Measurements from ENCODE around the gene NRK. TPM values are rescaled to one million over a fixed set of nuclear protein-coding genes. Genes with fewer than 3 reads are reported as not detected.

The NRK gene
- total and polyA plus RNA-seq, 9 of the 15 experiments (the other 6 are each of a cell fraction or from before 2014, with no cell fraction given): 0.07 TPM; not detected in 8

DNA sequence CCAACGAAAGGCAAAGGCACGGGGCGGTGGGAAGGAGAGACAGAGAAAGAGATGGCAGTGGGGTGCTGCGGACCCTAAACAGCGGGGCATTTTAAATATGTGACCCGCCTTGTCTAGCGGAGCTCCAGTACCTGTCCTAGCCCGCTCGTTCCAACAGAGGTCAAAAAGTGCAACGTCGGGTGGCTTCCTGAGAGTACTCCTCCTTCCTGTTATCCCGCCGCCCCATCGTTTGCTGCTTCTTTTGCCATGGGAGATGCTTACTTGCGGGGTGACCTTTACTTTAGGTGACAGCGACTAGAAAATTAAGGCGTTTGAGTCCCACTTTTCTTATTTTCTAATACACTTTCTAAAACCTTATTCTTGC is 735 bp downstream of the NRK start:
- no peaks in the 10 kb centered on the region for H3K4me1 ChIP-seq (replicated peaks in 1 of 2; ENCODE audit: control insufficient read depth in 2 of 2, insufficient read depth in 2 of 2, low read length in 2 of 2)
- no peaks in the 10 kb centered on the region for H3K27me3 ChIP-seq (ENCODE audit: control insufficient read depth in 2 of 2, insufficient read depth in 2 of 2, low read length in 2 of 2)
- BruUV-seq (replicated peaks): no TSS peak
- in situ Hi-C loops (cut with MboI) (no loop called here), intact Hi-C loops (cut with micrococcal nuclease) (no loop called here)
- FAIRE-seq (no peak), DNase-seq (ENCODE audit: extremely low read depth in 1 of 4, low spot score in 3 of 4) (no peak), ATAC-seq (no peak)
- H3K4me2 ChIP-seq (ENCODE audit: insufficient read depth, low read length): no peak overlapping the region
- no peak for TF ChIP-seq ARID2 (IDR thresholded peaks at IDR 0.05)
- no peak for TF ChIP-seq ZNF134 (CRISPR knock-in tag; conservative IDR thresholded peaks at IDR 0.05)
- TF ChIP-seq ZNF384 (IDR thresholded peaks at IDR 0.05; ENCODE audit: low read depth, low read length): no peak
- TF ChIP-seq FOXM1 (IDR thresholded peaks at IDR 0.05; ENCODE audit: low read depth): no peak
- no peak for TF ChIP-seq FOXM1 (CRISPR knock-in tag; IDR thresholded peaks at IDR 0.05; ENCODE audit: low read depth)
- TF ChIP-seq SPI1 (IDR thresholded peaks at IDR 0.05; ENCODE audit: borderline replicate concordance, low read depth, low read length): no peak
- TF ChIP-seq ZNF174 (CRISPR knock-in tag; IDR thresholded peaks at IDR 0.05): no peak
- no peak for TF ChIP-seq CXXC5 (CRISPR knock-in tag; IDR thresholded peaks at IDR 0.05)
- TF ChIP-seq SMARCE1 (IDR thresholded peaks at IDR 0.05): no peak
- no peak for TF ChIP-seq EHMT2 (IDR thresholded peaks at IDR 0.05)
- TF ChIP-seq FOXP1 (CRISPR knock-in tag; IDR thresholded peaks at IDR 0.05): no peak
- no peak for TF ChIP-seq HNRNPLL (IDR thresholded peaks at IDR 0.05; ENCODE audit: low read depth, low read length, poor library complexity, severe bottlenecking)
- TF ChIP-seq ADNP (tag; IDR thresholded peaks at IDR 0.05): no peak
- TF ChIP-seq, protein P1, sequence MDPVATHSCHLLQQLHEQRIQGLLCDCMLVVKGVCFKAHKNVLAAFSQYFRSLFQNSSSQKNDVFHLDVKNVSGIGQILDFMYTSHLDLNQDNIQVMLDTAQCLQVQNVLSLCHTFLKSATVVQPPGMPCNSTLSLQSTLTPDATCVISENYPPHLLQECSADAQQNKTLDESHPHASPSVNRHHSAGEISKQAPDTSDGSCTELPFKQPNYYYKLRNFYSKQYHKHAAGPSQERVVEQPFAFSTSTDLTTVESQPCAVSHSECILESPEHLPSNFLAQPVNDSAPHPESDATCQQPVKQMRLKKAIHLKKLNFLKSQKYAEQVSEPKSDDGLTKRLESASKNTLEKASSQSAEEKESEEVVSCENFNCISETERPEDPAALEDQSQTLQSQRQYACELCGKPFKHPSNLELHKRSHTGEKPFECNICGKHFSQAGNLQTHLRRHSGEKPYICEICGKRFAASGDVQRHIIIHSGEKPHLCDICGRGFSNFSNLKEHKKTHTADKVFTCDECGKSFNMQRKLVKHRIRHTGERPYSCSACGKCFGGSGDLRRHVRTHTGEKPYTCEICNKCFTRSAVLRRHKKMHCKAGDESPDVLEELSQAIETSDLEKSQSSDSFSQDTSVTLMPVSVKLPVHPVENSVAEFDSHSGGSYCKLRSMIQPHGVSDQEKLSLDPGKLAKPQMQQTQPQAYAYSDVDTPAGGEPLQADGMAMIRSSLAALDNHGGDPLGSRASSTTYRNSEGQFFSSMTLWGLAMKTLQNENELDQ (CRISPR knock-in tag; IDR thresholded peaks at IDR 0.05; ENCODE audit: borderline replicate concordance): no peak
- no peak for TF ChIP-seq GTF2A2 (tag; IDR thresholded peaks at IDR 0.05)
- no peak for TF ChIP-seq POLR2AphosphoS5 (IDR thresholded peaks at IDR 0.05; ENCODE audit: control insufficient read depth, insufficient read depth, low read depth, low read length)
- TF ChIP-seq GABPB1 (CRISPR knock-in tag; IDR thresholded peaks at IDR 0.05): no peak
- no peak for TF ChIP-seq CEBPB (tag; IDR thresholded peaks at IDR 0.05)
- TF ChIP-seq, protein P2, sequence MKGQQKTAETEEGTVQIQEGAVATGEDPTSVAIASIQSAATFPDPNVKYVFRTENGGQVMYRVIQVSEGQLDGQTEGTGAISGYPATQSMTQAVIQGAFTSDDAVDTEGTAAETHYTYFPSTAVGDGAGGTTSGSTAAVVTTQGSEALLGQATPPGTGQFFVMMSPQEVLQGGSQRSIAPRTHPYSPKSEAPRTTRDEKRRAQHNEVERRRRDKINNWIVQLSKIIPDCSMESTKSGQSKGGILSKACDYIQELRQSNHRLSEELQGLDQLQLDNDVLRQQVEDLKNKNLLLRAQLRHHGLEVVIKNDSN (CRISPR knock-in tag; IDR thresholded peaks at IDR 0.05): no peak
- no peak for TF ChIP-seq CREBBP (IDR thresholded peaks at IDR 0.05; ENCODE audit: low read depth, low read length)
- H3K9me1 ChIP-seq (ENCODE audit: control insufficient read depth, insufficient read depth, low read length): no peaks in the 10 kb centered on the region
- H3K9me3 ChIP-seq (replicated peaks; ENCODE audit: control insufficient read depth, insufficient read depth, low read depth, low read length): no peaks in the 10 kb centered on the region
- no peak overlapping the region for H3K27ac ChIP-seq (ENCODE audit: extremely low read depth, low read depth, low read length)
- no peak overlapping the region for H3K4me3 ChIP-seq
- no peaks in the 10 kb centered on the region for H4K20me1 ChIP-seq (replicated peaks; ENCODE audit: control insufficient read depth, insufficient read depth, low read length)
- no peak overlapping the region for H3K9ac ChIP-seq (ENCODE audit: insufficient read depth in 1 of 2, low read depth in 2 of 2, low read length in 2 of 2)
- H3K36me3 ChIP-seq (ENCODE audit: control insufficient read depth, insufficient read depth, low read length): no peaks in the 10 kb centered on the region
- WGBS (ENCODE audit: insufficient coverage, low coverage, missing lambda C conversion rate): under 1% methylated on average over 15 of the region's 17 CpGs
- H3K79me2 ChIP-seq (ENCODE audit: control insufficient read depth, insufficient read depth, low read length): no peaks in the 10 kb centered on the region
- ChIA-PET CTCF (ENCODE audit: low intra/inter-chr PET ratio) (no interaction called here), POLR2A (no interaction called here)
- H2AFZ ChIP-seq (ENCODE audit: low read depth, low read length): no peak overlapping the region

All from K562 (cell line).